Activated naive CD4-positive, alpha-beta T cell treated with anti-CD3 and anti-CD28 coated beads, Interleukin-2, amount 10 ng/mL, durations not matched to agents 7 days and 5 days (primary cell): Measurements from ENCODE around the gene PDE2A.

Experiments used
- CTCF ChIA-PET: fragments of 350-600 bp; sonication (Branson Sonifier 250); formaldehyde crosslinking; loops from one replicate; lab custom pipeline; 2021; ENCODE audit warnings: antibody characterized with exemption; lab: Charles Lee
- DNase-seq: peaks from one replicate; pipeline ENCODE4 v3.0.0-alpha.2; 2020
- H3K27ac Mint-ChIP-seq: one replicate; pipeline ENCODE4 v1.8.0; 2021; ENCODE audit warnings: mild to moderate bottlenecking, moderate library complexity, mixed read lengths
- H3K27me3 Mint-ChIP-seq: one replicate; pipeline ENCODE4 v1.8.0; 2021; ENCODE audit warnings: mild to moderate bottlenecking, mixed read lengths
- H3K36me3 Mint-ChIP-seq: one replicate; pipeline ENCODE4 v1.8.0; 2021; ENCODE audit warnings: mixed read lengths
- H3K4me1 Mint-ChIP-seq: one replicate; pipeline ENCODE4 v1.8.0; 2021; ENCODE audit warnings: mixed read lengths
- H3K4me3 Mint-ChIP-seq: one replicate; pipeline ENCODE4 v1.8.0; 2021; ENCODE audit warnings: mild to moderate bottlenecking, moderate library complexity, mixed read lengths
- H3K9me3 Mint-ChIP-seq: one replicate; pipeline ENCODE4 v1.8.0; 2021; ENCODE audit warnings: mixed read lengths

Gene PDE2A

GRCh38 chr11:72671152-72672099 lies 2.8 kb downstream of the PDE2A start:
- DNase-seq: no peak
- no peaks in the 10 kb centered on the region for H3K36me3 Mint-ChIP-seq
- CTCF ChIA-PET: interaction anchor here (1.4 to 2.7 kb wide), 3 partner anchors 11 to 81 kb away, joined by 3 to 9 read pairs (median 8); no protein-coding TSS in a partner anchor
- no peak overlapping the region for H3K4me3 Mint-ChIP-seq
- no peak overlapping the region for H3K27ac Mint-ChIP-seq
- peaks cover 3% of the 10 kb centered on the region for H3K4me1 Mint-ChIP-seq
- H3K27me3 Mint-ChIP-seq: peaks cover 87% of the 10 kb centered on the region
- peaks cover 7% of the 10 kb centered on the region for H3K9me3 Mint-ChIP-seq

GRCh38 chr11:72670041-72670440 lies 4.2 kb downstream of the PDE2A start:
- CTCF ChIA-PET: interaction anchor here (2.0 to 3.1 kb wide), 3 partner anchors 14 to 83 kb away, joined by 5 to 8 read pairs (median 6); no protein-coding TSS in a partner anchor
- Mint-ChIP-seq H3K27me3 (peaks cover 87% of the 10 kb centered on the region), H3K4me3 (no peak overlapping the region), H3K9me3 (peaks cover 7% of the 10 kb centered on the region), H3K27ac (no peak overlapping the region), H3K4me1 (peaks cover 3% of the 10 kb centered on the region), H3K36me3 (no peaks in the 10 kb centered on the region)
- DNase-seq: no peak

GRCh38 chr11:72669527-72669926 lies 4.7 kb downstream of the PDE2A start:
- H3K27ac Mint-ChIP-seq: no peak overlapping the region
- no peak for DNase-seq
- peaks cover 87% of the 10 kb centered on the region for H3K27me3 Mint-ChIP-seq
- H3K4me1 Mint-ChIP-seq: peaks cover 3% of the 10 kb centered on the region
- peaks cover 7% of the 10 kb centered on the region for H3K9me3 Mint-ChIP-seq
- no peak overlapping the region for H3K4me3 Mint-ChIP-seq
- CTCF ChIA-PET: interaction anchor here (2.0 to 3.1 kb wide), 3 partner anchors 15 to 83 kb away, joined by 5 to 8 read pairs (median 6); no protein-coding TSS in a partner anchor
- H3K36me3 Mint-ChIP-seq: no peaks in the 10 kb centered on the region

GRCh38 chr11:72668629-72669347 lies 5.4 kb downstream of the PDE2A start:
- peaks cover 3% of the 10 kb centered on the region for H3K4me1 Mint-ChIP-seq
- H3K36me3 Mint-ChIP-seq: no peaks in the 10 kb centered on the region
- peaks cover 80% of the 10 kb centered on the region for H3K27me3 Mint-ChIP-seq
- CTCF ChIA-PET: interaction anchor here (0.6 to 3.1 kb wide), 4 partner anchors 15 to 592 kb away, joined by 3 to 8 read pairs (median 6); no protein-coding TSS in a partner anchor
- no peak overlapping the region for H3K27ac Mint-ChIP-seq
- H3K4me3 Mint-ChIP-seq: no peak overlapping the region
- DNase-seq: peak; percentile 48
- H3K9me3 Mint-ChIP-seq: peaks cover 7% of the 10 kb centered on the region

GRCh38 chr11:72665911-72666472 lies 8.2 kb downstream of the PDE2A start:
- H3K27me3 Mint-ChIP-seq: peaks cover 57% of the 10 kb centered on the region
- no peak for DNase-seq
- H3K4me3 Mint-ChIP-seq: no peak overlapping the region
- H3K4me1 Mint-ChIP-seq: peaks cover 3% of the 10 kb centered on the region
- peaks cover 7% of the 10 kb centered on the region for H3K9me3 Mint-ChIP-seq
- CTCF ChIA-PET: no interaction called here
- H3K36me3 Mint-ChIP-seq: no peaks in the 10 kb centered on the region
- no peak overlapping the region for H3K27ac Mint-ChIP-seq

GRCh38 chr11:72662036-72662435 lies 12.2 kb downstream of the PDE2A start:
- no peak overlapping the region for H3K27ac Mint-ChIP-seq
- H3K9me3 Mint-ChIP-seq: peaks cover 1% of the 10 kb centered on the region
- peaks cover 50% of the 10 kb centered on the region for H3K27me3 Mint-ChIP-seq
- CTCF ChIA-PET: no interaction called here
- H3K36me3 Mint-ChIP-seq: no peaks in the 10 kb centered on the region
- no peak for DNase-seq
- no peak overlapping the region for H3K4me3 Mint-ChIP-seq
- no peaks in the 10 kb centered on the region for H3K4me1 Mint-ChIP-seq

GRCh38 chr11:72661486-72661885 lies 12.7 kb downstream of the PDE2A start:
- H3K4me1 Mint-ChIP-seq: no peaks in the 10 kb centered on the region
- H3K27me3 Mint-ChIP-seq: peaks cover 54% of the 10 kb centered on the region
- CTCF ChIA-PET: no interaction called here
- no peaks in the 10 kb centered on the region for H3K36me3 Mint-ChIP-seq
- DNase-seq: no peak
- no peak overlapping the region for H3K27ac Mint-ChIP-seq
- H3K4me3 Mint-ChIP-seq: no peak overlapping the region
- H3K9me3 Mint-ChIP-seq: no peaks in the 10 kb centered on the region

GRCh38 chr11:72658989-72659640 lies 15.1 kb downstream of the PDE2A start:
- CTCF ChIA-PET: no interaction called here
- no peak for DNase-seq
- Mint-ChIP-seq H3K36me3 (no peaks in the 10 kb centered on the region), H3K4me1 (no peaks in the 10 kb centered on the region), H3K4me3 (no peak overlapping the region), H3K9me3 (no peaks in the 10 kb centered on the region), H3K27me3 (peaks cover 36% of the 10 kb centered on the region), H3K27ac (no peak overlapping the region)

GRCh38 chr11:72657411-72658100 lies 16.7 kb downstream of the PDE2A start:
- H3K27me3 Mint-ChIP-seq: peaks cover 40% of the 10 kb centered on the region

GRCh38 chr11:72655896-72656464 lies 18.2 kb downstream of the PDE2A start:
- CTCF ChIA-PET: interaction anchor here (1.3 kb wide), 1 partner anchor 68 kb away, joined by 3 read pairs; no protein-coding TSS in a partner anchor

More at GRCh38 chr11:72657411-72658100, 16.7 kb downstream of the PDE2A start:
- Mint-ChIP-seq H3K9me3 (no peaks in the 10 kb centered on the region), H3K4me1 (no peaks in the 10 kb centered on the region), H3K27ac (no peak overlapping the region), H3K36me3 (no peaks in the 10 kb centered on the region), H3K4me3 (no peak overlapping the region)
- no peak for DNase-seq
- CTCF ChIA-PET: interaction anchor here (0.6 kb wide), 1 partner anchor 483 kb away, joined by 3 read pairs; no protein-coding TSS in a partner anchor

GRCh38 chr11:72655014-72655413 lies 19.2 kb downstream of the PDE2A start:
- Mint-ChIP-seq H3K4me3 (no peak overlapping the region), H3K27me3 (peaks cover 30% of the 10 kb centered on the region), H3K27ac (no peak overlapping the region), H3K9me3 (no peaks in the 10 kb centered on the region), H3K36me3 (no peaks in the 10 kb centered on the region), H3K4me1 (no peaks in the 10 kb centered on the region)
- no peak for DNase-seq
- CTCF ChIA-PET: interaction anchor here (0.8 kb wide), 1 partner anchor 11 kb away, joined by 3 read pairs; no protein-coding TSS in a partner anchor

More at GRCh38 chr11:72655896-72656464, 18.2 kb downstream of the PDE2A start:
- no peak for DNase-seq
- Mint-ChIP-seq H3K9me3 (no peaks in the 10 kb centered on the region), H3K27ac (no peak overlapping the region), H3K4me1 (no peaks in the 10 kb centered on the region), H3K4me3 (no peak overlapping the region), H3K36me3 (no peaks in the 10 kb centered on the region), H3K27me3 (peaks cover 35% of the 10 kb centered on the region)

- H3K27me3 Mint-ChIP-seq: peaks cover 20% of the 10 kb centered on the region
- H3K4me1 Mint-ChIP-seq: no peaks in the 10 kb centered on the region
- CTCF ChIA-PET: interaction anchor here (1.0 kb wide), 1 partner anchor 10 kb away, joined by 3 read pairs; no protein-coding TSS in a partner anchor
- no peaks in the 10 kb centered on the region for H3K36me3 Mint-ChIP-seq
- H3K4me3 Mint-ChIP-seq: no peak overlapping the region
- H3K9me3 Mint-ChIP-seq: no peaks in the 10 kb centered on the region
- no peak for DNase-seq
- no peak overlapping the region for H3K27ac Mint-ChIP-seq
Observed at GRCh38 chr11:72653649-72654048, 20.6 kb downstream of the PDE2A start.
